ENCODE data around the gene STUB1.

DNA sequence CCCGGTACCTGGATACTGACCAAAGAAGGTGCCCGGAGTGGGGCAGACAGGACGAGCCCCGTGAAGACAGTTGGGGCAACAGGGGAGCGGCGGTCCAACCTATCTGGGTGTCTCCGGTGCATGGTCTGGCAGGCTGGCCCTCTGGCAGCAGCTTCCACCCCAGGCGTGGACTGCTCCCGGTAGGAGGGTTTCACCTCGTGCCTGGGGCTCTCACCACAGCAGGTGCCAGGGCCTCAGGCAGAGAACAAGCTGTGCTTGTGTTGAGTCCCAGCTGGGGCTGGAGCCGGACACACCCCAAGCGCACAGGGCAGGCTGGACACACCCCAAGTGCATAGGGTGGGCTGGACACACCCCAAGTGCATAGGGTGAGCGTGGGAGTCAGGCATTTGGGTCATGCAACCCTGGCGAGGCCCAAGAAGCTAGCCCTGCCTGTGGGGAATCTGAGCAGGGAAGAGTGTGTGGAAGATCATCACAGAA is 26.9 kb downstream of the STUB1 start:
- TF ChIP-seq POLR2AphosphoS5 (IDR thresholded peaks at IDR 0.05; ENCODE audit: borderline replicate concordance, low read depth, low read length) (no peak), EZH2 (IDR thresholded peaks at IDR 0.05) (no peak)

Data from SK-N-MC (cell line).